ENCODE measurements around the gene KRTAP5-4.
A peak's percentile ranks its signal among the peaks of the same experiment; 100 is the strongest.
"Not testable (repeated sequence)": the region's sequence is repeated elsewhere in the genome, so short reads cannot be mapped to it uniquely, and the experiment has no call there.

Gene KRTAP5-4

GRCh38 chr11:1652771-1653540, 31.0 kb upstream of the KRTAP5-4 start:
- peak; percentile 51 for DNase-seq

GRCh38 chr11:1652442-1652770, 30.5 kb upstream of the KRTAP5-4 start:
- DNase-seq: no peak

GRCh38 chr11:1652026-1652425, 30.1 kb upstream of the KRTAP5-4 start:
- DNase-seq: no peak

- no peak for DNase-seq
Observed at GRCh38 chr11:1651411-1651980, 29.6 kb upstream of the KRTAP5-4 start.

GRCh38 chr11:1650918-1651262, 29.0 kb upstream of the KRTAP5-4 start:
- DNase-seq: no peak

- DNase-seq: no peak
Observed at GRCh38 chr11:1650034-1650917, 28.3 kb upstream of the KRTAP5-4 start.

GRCh38 chr11:1648653-1649420, 26.9 kb upstream of the KRTAP5-4 start:
- DNase-seq: no peak

- DNase-seq: no peak
Observed at GRCh38 chr11:1647901-1648652, 26.1 kb upstream of the KRTAP5-4 start.

GRCh38 chr11:1646540-1646939, 24.6 kb upstream of the KRTAP5-4 start:
- not testable (repeated sequence) for DNase-seq

- DNase-seq: no peak
Observed at GRCh38 chr11:1645357-1645821, 23.5 kb upstream of the KRTAP5-4 start.

GRCh38 chr11:1644601-1645356, 22.8 kb upstream of the KRTAP5-4 start:
- DNase-seq: no peak

- DNase-seq: no peak
Observed at GRCh38 chr11:1643146-1643690, 21.3 kb upstream of the KRTAP5-4 start.

GRCh38 chr11:1642288-1643145, 20.6 kb upstream of the KRTAP5-4 start:
- no peak for DNase-seq

- DNase-seq: no peak
Observed at GRCh38 chr11:1641096-1641495, 19.2 kb upstream of the KRTAP5-4 start.

- DNase-seq: peak; percentile 15
Observed at GRCh38 chr11:1640076-1640946, 18.4 kb upstream of the KRTAP5-4 start.

- DNase-seq: no peak
Observed at GRCh38 chr11:1639666-1640065, 17.7 kb upstream of the KRTAP5-4 start.

GRCh38 chr11:1639102-1639620, 17.2 kb upstream of the KRTAP5-4 start:
- DNase-seq: no peak

GRCh38 chr11:1638344-1638743, 16.4 kb upstream of the KRTAP5-4 start:
- DNase-seq: no peak

- no peak for DNase-seq
Observed at GRCh38 chr11:1637628-1638027, 15.7 kb upstream of the KRTAP5-4 start.

All from fibroblast of skin of scalp (primary cell).